Activated naive CD8-positive, alpha-beta T cell (primary cell): Measurements from ENCODE around the gene POLRMT.

Experiments used
- H3K27ac Mint-ChIP-seq: one replicate; pipeline ENCODE4 v1.8.0; 2021; ENCODE audit warnings: mixed read lengths
- H3K27me3 Mint-ChIP-seq: one replicate; pipeline ENCODE4 v1.8.0; 2021; ENCODE audit warnings: mixed read lengths
- H3K36me3 Mint-ChIP-seq: one replicate; pipeline ENCODE4 v1.8.0; 2021; ENCODE audit warnings: mixed read lengths
- H3K4me1 Mint-ChIP-seq: one replicate; pipeline ENCODE4 v1.8.0; 2021; ENCODE audit warnings: low read depth, mixed read lengths
- H3K4me3 Mint-ChIP-seq: one replicate; pipeline ENCODE4 v1.8.0; 2021; ENCODE audit warnings: mild to moderate bottlenecking, mixed read lengths
- H3K9me3 Mint-ChIP-seq: one replicate; pipeline ENCODE4 v1.8.0; 2021; ENCODE audit warnings: low read depth, mixed read lengths

The POLRMT gene

GRCh38 chr19:633068-633785, at the start of gene POLRMT:
Gene POLRMT, minus strand, starts transcription at chr19:633537. Its CDS starts 25 bp downstream, at chr19:633512.
- Mint-ChIP-seq H3K27me3 (no peaks in the 10 kb centered on the region), H3K36me3 (peaks cover 2% of the 10 kb centered on the region), H3K9me3 (no peaks in the 10 kb centered on the region), H3K4me3 (peak within 1 kb of the TSS; percentile 96), H3K4me1 (peaks cover 32% of the 10 kb centered on the region), H3K27ac (peak within 1 kb of the TSS; percentile 93)

GRCh38 chr19:682678-683320, 49.5 kb upstream of the POLRMT start:
- H3K36me3 Mint-ChIP-seq, result no peaks in the 10 kb centered on the region
- H3K4me1 Mint-ChIP-seq, result peaks cover 6% of the 10 kb centered on the region
- no peak overlapping the region for H3K27ac Mint-ChIP-seq
- no peak overlapping the region for H3K4me3 Mint-ChIP-seq
- no peaks in the 10 kb centered on the region for H3K9me3 Mint-ChIP-seq
- H3K27me3 Mint-ChIP-seq, result no peaks in the 10 kb centered on the region

GRCh38 chr19:681029-682019, 48.0 kb upstream of the POLRMT start:
- H3K27ac Mint-ChIP-seq, result peak overlapping the region; percentile 98
- H3K4me3 Mint-ChIP-seq, result peak overlapping the region; percentile 87
- no peaks in the 10 kb centered on the region for H3K36me3 Mint-ChIP-seq
- H3K27me3 Mint-ChIP-seq, result no peaks in the 10 kb centered on the region
- H3K4me1 Mint-ChIP-seq, result peaks cover 6% of the 10 kb centered on the region
- H3K9me3 Mint-ChIP-seq, result no peaks in the 10 kb centered on the region

GRCh38 chr19:680287-681028, 47.1 kb upstream of the POLRMT start:
- H3K36me3 Mint-ChIP-seq, result no peaks in the 10 kb centered on the region
- H3K9me3 Mint-ChIP-seq, result no peaks in the 10 kb centered on the region
- H3K4me3 Mint-ChIP-seq, result peak overlapping the region; percentile 87
- H3K4me1 Mint-ChIP-seq, result peaks cover 6% of the 10 kb centered on the region
- H3K27me3 Mint-ChIP-seq, result no peaks in the 10 kb centered on the region
- H3K27ac Mint-ChIP-seq, result peak overlapping the region; percentile 98

GRCh38 chr19:679418-680286, 46.3 kb upstream of the POLRMT start:
- H3K27me3 Mint-ChIP-seq, result peaks cover 4% of the 10 kb centered on the region
- H3K4me3 Mint-ChIP-seq, result peak overlapping the region; percentile 87
- H3K36me3 Mint-ChIP-seq, result no peaks in the 10 kb centered on the region
- H3K9me3 Mint-ChIP-seq, result no peaks in the 10 kb centered on the region
- H3K4me1 Mint-ChIP-seq, result peaks cover 9% of the 10 kb centered on the region
- H3K27ac Mint-ChIP-seq, result no peak overlapping the region

GRCh38 chr19:678791-679388, 45.6 kb upstream of the POLRMT start:
- Mint-ChIP-seq H3K4me1 (peaks cover 9% of the 10 kb centered on the region), H3K36me3 (no peaks in the 10 kb centered on the region), H3K9me3 (no peaks in the 10 kb centered on the region), H3K27me3 (peaks cover 4% of the 10 kb centered on the region), H3K4me3 (peak overlapping the region; percentile 73), H3K27ac (no peak overlapping the region)

GRCh38 chr19:677601-678436, 44.5 kb upstream of the POLRMT start:
- Mint-ChIP-seq H3K9me3 (no peaks in the 10 kb centered on the region), H3K4me1 (peaks cover 9% of the 10 kb centered on the region), H3K36me3 (no peaks in the 10 kb centered on the region), H3K27me3 (peaks cover 7% of the 10 kb centered on the region), H3K4me3 (peak overlapping the region; percentile 35), H3K27ac (no peak overlapping the region)

GRCh38 chr19:677201-677600, 43.9 kb upstream of the POLRMT start:
- Mint-ChIP-seq H3K4me1 (peaks cover 9% of the 10 kb centered on the region), H3K36me3 (no peaks in the 10 kb centered on the region), H3K9me3 (no peaks in the 10 kb centered on the region), H3K27me3 (peaks cover 7% of the 10 kb centered on the region), H3K4me3 (no peak overlapping the region), H3K27ac (no peak overlapping the region)

GRCh38 chr19:676339-677105, 43.2 kb upstream of the POLRMT start, which contains the start of gene FSTL3:
Gene FSTL3, plus strand, starts transcription at chr19:676392. Its CDS starts 32 bp downstream, at chr19:676424.
- Mint-ChIP-seq H3K4me1 (peaks cover 8% of the 10 kb centered on the region), H3K4me3 (peak within 1 kb of the TSS; percentile 51), H3K9me3 (no peaks in the 10 kb centered on the region), H3K27ac (no peak within 1 kb of the TSS), H3K27me3 (peaks cover 7% of the 10 kb centered on the region), H3K36me3 (no peaks in the 10 kb centered on the region)

- H3K36me3 Mint-ChIP-seq, result no peaks in the 10 kb centered on the region
- H3K4me3 Mint-ChIP-seq, result no peak overlapping the region
- H3K27me3 Mint-ChIP-seq, result peaks cover 7% of the 10 kb centered on the region
- no peak overlapping the region for H3K27ac Mint-ChIP-seq
- no peaks in the 10 kb centered on the region for H3K9me3 Mint-ChIP-seq
- peaks cover 8% of the 10 kb centered on the region for H3K4me1 Mint-ChIP-seq
These were observed 42.6 kb upstream of the POLRMT start for GRCh38 chr19:676007-676338.

GRCh38 chr19:674282-675151, 41.2 kb upstream of the POLRMT start:
- Mint-ChIP-seq H3K36me3 (no peaks in the 10 kb centered on the region), H3K27ac (no peak overlapping the region), H3K9me3 (no peaks in the 10 kb centered on the region), H3K4me1 (peaks cover 8% of the 10 kb centered on the region), H3K27me3 (peaks cover 7% of the 10 kb centered on the region), H3K4me3 (no peak overlapping the region)
